ENCODE results near the gene NTM.
"Not testable (repeated sequence)": the region's sequence is repeated elsewhere in the genome, so short reads cannot be mapped to it uniquely, and the experiment has no call there.

NTM gene

GRCh38 chr11:131465039-131465438 is 94.6 kb downstream of the NTM start:
- DNase-seq, result no peak

GRCh38 chr11:131465746-131466145 is 95.3 kb downstream of the NTM start:
- no peak for DNase-seq

- DNase-seq, result no peak
These were observed 97.4 kb downstream of the NTM start for GRCh38 chr11:131467645-131468394.

- no peak for DNase-seq
These were observed 98.2 kb downstream of the NTM start for GRCh38 chr11:131468565-131468964.

GRCh38 chr11:131470216-131470925 is 100.0 kb downstream of the NTM start:
- DNase-seq, result no peak

GRCh38 chr11:131471976-131472375 is 101.6 kb downstream of the NTM start:
- no peak for DNase-seq

GRCh38 chr11:131474947-131475346 is 104.5 kb downstream of the NTM start:
- no peak for DNase-seq

GRCh38 chr11:131476266-131476665 is 105.9 kb downstream of the NTM start:
- DNase-seq, result no peak

- DNase-seq, result no peak
These were observed 107.9 kb downstream of the NTM start for GRCh38 chr11:131478341-131478740.

GRCh38 chr11:131481303-131481702 is 110.9 kb downstream of the NTM start:
- DNase-seq, result no peak

GRCh38 chr11:131481971-131482370 is 111.6 kb downstream of the NTM start:
- no peak for DNase-seq

- DNase-seq, result no peak
These were observed 113.0 kb downstream of the NTM start for GRCh38 chr11:131483453-131483852.

GRCh38 chr11:131483877-131484276 is 113.5 kb downstream of the NTM start:
- no peak for DNase-seq

- DNase-seq, result no peak
These were observed 115.7 kb downstream of the NTM start for GRCh38 chr11:131486100-131486499.

GRCh38 chr11:131486937-131487635 is 116.7 kb downstream of the NTM start:
- no peak for DNase-seq

- DNase-seq, result no peak
These were observed 117.8 kb downstream of the NTM start for GRCh38 chr11:131488238-131488637.

GRCh38 chr11:131491503-131491902 is 121.1 kb downstream of the NTM start:
- no peak for DNase-seq

- DNase-seq, result no peak
These were observed 125.0 kb downstream of the NTM start for GRCh38 chr11:131495423-131495822.

GRCh38 chr11:131497686-131498085 is 127.3 kb downstream of the NTM start:
- not testable (repeated sequence) for DNase-seq

- DNase-seq, result no peak
These were observed 128.3 kb downstream of the NTM start for GRCh38 chr11:131498631-131499160.

GRCh38 chr11:131499199-131499598 is 128.8 kb downstream of the NTM start:
- no peak for DNase-seq

GRCh38 chr11:131503017-131503416 is 132.6 kb downstream of the NTM start:
- no peak for DNase-seq

GRCh38 chr11:131504199-131504949 is 134.0 kb downstream of the NTM start:
- DNase-seq, result no peak
